ENCODE data around the gene SLC46A1. TPM values are rescaled to one million over a fixed set of nuclear protein-coding genes. Genes with fewer than 3 reads are reported as not detected.
"Not testable (repeated sequence)": the region's sequence is repeated elsewhere in the genome, so short reads cannot be mapped to it uniquely, and the experiment has no call there.

Gene SLC46A1
- total RNA-seq, result 2.8 and 3.1 TPM in 2 replicates

DNA sequence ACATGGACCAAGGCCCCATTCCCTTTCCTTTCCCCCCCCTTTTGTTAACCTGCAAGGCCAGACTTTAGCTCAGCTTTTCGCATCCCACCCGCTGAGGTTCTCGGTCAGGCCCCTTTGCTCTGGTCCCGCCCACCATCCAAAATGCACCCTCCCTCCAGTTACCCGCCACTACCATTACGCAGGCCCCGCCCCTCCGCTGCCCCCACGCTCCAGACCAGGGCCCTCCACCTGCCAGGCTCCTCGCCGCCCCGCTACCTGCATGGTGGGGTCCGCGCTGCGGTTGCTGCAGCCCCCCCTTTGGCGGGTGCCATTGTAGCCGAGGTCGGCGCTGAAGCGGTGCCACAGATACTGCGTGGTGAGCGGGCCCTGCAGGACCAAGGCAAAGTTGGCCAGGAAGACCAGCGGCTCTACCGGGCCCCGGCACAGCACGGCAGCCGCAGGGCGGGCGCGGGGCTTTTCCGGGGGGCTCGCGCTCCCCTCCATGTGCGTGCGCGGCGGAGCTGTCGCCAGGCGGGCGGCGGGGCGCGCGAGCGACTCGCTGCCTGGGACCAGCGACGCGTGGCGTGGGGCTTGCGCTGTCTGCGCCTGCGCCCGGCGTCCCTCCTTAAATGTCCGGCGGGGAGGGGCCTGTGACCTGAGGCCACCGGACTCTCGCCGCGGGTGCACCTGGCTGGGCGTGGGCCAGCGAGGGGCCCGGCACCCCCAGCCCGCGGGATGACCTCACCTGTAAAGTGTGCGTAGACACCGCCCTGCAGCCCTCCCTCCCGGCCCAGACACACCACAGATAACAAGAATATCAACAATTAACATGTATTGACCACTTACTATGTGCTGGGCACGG lies at the start of gene SLC46A1:
Gene SLC46A1 (minus strand): TSS at position 581 of the 841 bp plus-strand sequence. CDS start 98 bp downstream, at position 483.
- intact Hi-C loops (cut with micrococcal nuclease), result no loop called here

DNA sequence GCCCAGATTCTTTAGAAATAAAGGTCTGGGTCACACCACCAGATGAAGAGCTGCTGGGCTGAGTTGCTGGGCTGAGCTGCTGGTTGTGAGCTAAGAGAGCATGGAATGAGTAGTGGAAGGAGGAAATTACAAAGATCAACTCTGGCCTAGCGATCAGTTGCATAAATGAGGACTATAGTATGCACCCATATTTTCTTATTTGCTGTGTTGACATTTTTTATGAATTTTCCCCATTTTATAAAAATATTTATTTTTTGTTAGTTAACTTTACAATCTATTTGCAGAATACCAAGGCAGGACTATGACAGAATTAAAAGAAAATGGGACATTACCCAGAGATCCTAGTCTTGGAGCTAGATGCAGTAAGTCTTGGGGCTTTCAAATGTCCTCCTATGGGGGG lies 43.8 kb upstream of the SLC46A1 start:
- intact Hi-C loops (cut with micrococcal nuclease), result no loop called here

DNA sequence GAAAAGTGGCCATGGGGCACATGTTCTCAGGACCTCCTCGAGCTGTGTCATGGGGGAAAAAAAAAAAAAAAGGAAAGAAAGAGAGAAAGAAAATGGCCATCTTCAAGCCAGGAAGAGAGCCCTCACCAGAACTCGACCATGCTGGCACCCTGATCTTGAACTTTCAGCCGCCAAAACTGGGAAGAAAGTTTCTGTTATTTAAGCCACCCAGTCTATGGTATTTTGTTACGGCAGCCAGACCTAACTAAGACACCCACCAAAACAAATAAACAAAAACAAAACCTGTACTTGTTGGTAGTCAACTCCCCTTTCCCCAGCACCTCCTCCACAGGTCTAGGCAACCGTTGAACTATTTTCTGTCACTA lies 41.4 kb upstream of the SLC46A1 start:
- intact Hi-C loops (cut with micrococcal nuclease), result no loop called here

DNA sequence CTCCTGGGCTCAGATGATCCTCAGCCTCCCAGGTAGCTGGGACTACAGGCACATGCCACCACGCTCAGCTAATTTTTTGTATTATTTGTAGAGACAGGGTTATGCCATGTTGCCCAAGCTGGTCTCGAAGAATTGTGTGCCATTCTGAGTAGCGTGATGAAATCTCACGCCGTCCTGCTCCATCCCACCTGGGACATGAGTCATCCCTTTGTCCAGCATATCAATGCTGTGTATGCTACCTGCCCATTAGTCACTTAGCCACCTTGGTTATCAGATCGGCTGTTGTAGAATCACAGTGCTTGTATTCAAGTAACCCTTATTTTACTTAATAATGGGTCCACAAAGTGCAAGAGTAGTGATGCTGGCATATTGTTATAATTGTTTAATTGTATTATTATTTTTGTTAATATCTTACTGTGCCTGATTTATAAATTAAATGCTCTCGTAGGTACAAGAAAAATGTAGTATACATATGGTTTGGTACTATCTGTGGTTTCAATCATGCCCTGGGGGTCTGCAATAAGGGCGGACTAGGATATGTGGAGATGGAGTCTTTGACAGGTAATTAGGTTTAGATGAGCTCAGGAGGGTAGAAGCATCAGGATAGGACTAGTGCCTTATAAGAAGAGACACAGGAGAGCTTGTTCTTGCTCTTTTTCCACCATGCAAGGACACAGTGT lies 40.8 kb upstream of the SLC46A1 start:
- intact Hi-C loops (cut with micrococcal nuclease), result no loop called here

DNA sequence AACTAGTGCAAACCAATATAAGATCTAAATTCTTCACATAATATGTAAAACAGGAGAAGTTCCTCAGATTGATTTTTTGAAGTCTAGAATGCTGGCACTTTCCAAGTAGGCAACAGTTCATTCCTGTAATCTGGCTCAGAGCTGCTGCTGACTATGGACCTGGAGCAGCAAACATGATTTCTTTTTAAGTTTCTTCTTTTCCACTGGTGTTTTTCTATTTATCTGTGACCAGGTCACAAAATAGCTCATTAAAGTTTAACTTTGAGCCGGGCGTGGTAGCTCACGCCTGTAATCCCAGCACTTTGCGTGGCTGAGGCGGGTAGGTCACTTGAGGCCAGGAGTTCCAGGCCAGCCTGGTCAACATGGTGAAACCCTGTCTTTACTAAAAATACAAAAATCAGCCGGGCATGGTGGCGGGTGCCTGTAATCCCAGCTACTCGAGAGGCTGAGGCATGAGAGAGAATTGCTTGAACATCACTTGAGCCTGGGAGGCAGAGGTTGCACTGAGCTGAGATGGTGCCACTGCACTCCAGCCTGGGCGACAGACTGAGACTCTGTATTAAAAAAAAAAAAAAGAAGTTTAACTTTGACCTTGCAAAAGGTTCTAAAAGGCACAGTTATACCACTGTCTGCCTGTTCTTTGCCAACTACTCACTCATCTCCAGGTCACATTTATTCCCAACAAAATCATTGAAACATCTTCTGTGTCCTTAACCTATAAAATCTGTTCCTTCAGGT lies 38.1 kb upstream of the SLC46A1 start:
- intact Hi-C loops (cut with micrococcal nuclease), result no loop called here

DNA sequence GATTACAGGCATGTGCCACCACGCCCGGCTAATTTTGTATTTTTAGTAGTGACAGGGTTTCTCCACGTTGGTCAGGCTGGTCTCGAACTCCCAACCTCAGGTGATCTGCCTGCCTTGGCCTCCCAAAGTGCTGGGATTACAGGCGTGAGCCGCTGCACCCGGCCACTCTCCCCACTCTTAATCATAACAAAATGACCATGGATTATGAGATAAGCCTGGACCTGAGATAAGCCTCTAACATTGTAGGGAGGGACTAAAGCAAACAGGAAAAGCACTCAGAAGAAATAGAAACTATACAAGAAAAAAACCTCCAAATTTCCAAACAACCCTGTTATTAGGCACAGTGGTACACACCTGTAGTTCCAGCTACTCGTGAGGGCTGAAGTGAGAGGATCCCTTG lies 28.3 kb upstream of the SLC46A1 start:
- intact Hi-C loops (cut with micrococcal nuclease), result not testable (repeated sequence)

DNA sequence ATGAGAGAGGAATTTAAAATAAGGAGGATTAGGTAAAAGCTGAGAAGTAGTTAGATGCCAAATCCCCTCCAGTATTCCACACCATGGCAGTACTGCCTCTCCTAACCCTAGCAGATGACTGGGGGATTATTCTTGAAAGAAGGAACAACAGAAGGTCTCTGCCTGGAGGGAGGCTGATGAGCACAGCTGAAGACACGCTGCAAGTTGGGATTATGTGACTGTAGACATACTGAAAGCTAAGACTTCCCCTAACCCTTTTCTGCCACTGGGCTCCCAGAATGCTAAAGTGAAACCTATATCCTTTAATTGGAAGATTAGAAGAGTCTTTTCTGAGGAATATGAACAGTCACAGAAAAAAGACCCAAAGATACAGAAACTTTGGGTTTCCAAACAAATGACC lies 27.7 kb upstream of the SLC46A1 start:
- intact Hi-C loops (cut with micrococcal nuclease), result no loop called here

DNA sequence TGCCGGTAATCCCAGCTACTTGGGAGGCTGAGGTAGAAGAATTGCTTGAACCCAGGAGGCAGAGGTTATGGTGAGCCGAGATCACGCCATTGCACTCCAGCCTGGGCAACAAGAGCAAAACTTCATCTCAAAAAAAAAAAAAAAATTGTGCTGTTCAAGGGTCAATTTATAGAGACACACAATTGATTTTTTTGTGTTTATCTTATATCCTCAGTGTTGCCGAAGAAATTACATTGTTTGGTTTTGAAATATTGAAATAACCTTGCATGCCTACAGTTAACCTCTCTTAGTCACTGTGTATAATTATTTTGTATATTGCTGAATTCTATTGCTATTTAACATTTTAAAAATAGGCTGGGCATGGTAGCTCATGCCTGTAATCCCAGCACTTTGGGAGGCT lies 22.0 kb upstream of the SLC46A1 start:
- intact Hi-C loops (cut with micrococcal nuclease), result not testable (repeated sequence)

DNA sequence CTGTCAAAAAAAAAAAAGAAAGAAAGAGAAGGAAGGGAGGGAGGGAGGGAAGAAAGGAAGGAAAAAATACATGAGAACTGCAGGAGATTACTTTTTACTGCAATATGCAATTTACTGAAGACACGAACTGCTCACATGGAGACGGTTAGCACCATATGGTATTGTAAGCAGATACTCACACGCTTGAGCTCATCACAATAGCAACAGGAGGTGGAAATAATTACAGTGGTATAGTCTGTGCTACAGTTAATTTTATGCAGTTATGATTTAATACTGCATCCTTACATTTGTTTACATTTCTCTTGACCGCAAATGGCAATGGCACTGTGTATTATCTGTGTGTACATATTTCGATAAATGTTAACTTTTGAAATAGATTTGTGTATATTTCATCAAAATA lies 21.4 kb upstream of the SLC46A1 start:
- intact Hi-C loops (cut with micrococcal nuclease), result no loop called here

DNA sequence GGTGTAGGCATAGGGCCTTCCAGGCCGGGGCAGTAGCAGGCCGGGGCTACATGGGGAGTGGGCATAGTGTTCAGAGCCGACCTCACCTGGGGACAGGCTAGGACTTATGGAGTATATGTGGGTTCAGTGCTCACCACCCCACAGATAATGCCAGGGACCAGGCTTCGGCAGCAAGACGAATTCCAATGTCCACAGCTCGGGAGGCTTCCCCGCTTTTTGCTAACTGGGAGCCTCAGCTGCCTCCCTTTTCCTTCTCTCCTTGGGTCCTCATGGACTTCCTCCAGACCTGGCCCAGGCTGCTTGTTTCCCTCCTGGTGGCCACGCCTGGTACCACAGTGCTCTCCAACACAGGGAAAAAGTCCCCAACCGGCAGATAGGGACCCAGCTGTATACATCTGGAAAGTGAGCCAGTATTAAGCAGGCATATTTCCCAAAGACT lies 20.1 kb upstream of the SLC46A1 start:
- intact Hi-C loops (cut with micrococcal nuclease), result no loop called here

DNA sequence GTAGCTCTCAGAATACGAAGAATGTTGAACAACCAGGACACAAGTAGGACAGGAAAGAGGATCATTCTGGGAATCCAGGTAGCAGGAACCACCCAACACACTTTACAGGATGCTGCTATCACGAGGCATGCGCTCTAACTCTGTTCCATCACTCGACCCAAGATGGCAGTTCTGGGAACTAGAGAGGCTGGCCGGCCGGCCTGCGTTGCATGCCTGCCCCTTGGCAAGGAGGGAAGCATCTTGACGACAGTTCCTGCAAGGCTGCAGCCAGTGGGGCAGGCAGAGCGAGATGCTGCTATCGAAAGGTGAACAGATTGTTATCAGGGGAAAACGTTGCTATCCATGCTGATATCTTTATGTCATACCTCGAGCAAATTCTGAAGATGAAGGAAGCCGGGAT lies 19.2 kb upstream of the SLC46A1 start:
- intact Hi-C loops (cut with micrococcal nuclease), result no loop called here

DNA sequence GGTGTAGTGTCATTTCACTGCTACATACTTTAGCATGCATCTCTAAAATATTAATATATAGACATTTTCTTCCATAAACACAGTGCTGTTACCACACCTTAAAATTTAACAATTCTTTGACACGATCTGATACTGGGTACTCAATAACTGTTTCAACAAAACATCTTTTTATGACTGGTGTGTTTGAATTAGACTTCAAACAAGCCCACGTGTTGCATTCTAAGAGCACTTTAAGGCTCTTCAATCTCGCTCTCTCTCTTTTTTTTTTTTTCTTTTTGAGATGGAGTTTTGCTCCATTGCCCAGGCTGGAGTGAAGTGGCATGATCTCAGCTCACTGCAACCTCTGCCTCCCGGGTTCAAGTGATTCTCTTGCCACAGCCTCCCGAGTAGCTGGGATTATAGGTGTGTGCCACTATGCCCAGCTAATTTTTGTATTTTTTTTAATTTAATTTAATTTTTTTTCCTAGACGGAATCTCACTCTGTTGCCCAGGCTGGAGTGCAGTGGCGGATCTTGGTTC lies 15.8 kb upstream of the SLC46A1 start:
- intact Hi-C loops (cut with micrococcal nuclease), result no loop called here

DNA sequence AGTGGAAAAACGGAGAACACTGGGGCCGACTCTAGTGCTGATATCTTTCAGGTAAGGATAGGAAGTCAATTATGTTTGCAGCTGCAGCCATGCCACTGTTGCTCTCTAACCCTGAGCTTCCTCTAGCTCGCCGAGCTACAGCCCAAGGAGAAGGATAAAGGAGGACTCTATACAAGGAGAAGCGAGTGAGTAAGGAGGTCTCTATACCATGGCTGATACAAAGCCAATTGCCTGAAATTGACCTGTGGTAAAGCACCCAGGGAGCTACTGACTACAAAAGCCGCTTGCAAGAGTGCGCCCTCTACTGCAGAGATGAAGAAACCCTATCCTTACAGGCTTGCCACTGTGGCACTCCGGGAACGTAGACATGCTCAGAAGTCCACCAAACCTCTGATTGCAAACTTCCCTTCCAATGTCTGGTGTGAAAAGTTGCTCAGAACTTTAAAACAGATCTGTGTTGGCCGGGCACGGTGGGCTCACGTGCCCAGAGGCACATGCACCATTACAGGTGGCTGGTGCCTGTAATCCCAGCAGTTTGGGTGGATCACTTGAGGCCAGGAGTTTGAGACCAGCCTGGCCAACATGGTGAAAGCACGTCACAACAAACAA lies 10.8 kb upstream of the SLC46A1 start:
- intact Hi-C loops (cut with micrococcal nuclease), result no loop called here

DNA sequence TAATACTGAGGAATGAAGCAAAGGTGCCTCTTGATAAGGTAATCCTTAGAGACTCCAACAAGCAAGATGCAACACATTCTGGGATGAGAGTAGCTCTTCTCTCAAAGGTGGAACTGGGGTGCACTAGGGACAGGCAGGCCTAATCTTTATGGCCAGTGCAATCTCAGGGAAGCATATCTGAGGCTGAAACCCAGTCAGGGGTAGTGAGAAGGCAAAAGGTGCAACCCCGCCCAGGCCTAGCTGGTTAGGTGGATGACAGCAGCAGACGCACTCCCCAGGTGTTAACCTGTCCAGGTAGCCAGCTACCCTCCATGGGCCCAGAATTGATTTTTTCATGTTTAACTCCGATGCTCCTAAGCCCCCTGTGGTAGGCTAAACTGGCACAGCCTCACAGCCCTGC lies 9.9 kb upstream of the SLC46A1 start:
- intact Hi-C loops (cut with micrococcal nuclease), result no loop called here

DNA sequence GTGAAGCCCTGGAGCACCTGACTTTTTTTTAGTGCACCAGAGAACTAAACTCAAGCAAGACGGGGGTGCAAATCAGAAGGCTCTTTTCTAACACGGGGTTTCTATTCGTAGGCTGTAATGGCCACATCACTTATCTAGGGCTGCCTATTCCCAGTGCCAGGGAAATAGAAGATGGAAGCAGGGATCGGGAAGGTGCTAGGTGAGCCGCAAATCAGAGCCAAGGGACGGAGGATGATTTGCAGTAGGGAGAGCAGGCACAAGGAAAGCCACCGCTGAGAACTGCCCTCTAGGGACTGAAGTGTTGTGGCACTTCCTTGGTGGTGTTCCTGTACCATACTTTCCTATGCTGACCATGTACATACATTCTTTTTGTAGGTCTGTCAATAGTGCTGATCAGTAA lies 7.8 kb upstream of the SLC46A1 start:
- intact Hi-C loops (cut with micrococcal nuclease), result no loop called here

DNA sequence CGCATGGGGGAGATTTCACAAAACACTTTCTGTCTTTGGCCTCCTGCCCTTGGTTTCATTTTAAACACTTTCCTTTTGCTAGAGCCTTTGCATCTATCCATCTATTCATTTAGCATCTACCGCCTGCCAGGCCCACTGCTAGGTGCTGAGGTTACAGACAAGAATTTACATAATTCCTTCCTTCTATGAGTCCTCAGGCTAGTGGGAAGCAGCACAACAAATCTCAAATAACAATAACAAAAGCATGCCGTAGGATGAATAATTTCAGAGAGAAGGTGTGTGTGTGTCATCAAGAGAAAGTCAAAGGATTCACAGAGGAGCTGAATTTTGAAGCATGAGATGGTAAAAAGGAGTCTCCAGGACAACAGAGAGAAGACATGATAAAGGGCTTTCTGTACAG lies 6.1 kb upstream of the SLC46A1 start:
- intact Hi-C loops (cut with micrococcal nuclease), result no loop called here

DNA sequence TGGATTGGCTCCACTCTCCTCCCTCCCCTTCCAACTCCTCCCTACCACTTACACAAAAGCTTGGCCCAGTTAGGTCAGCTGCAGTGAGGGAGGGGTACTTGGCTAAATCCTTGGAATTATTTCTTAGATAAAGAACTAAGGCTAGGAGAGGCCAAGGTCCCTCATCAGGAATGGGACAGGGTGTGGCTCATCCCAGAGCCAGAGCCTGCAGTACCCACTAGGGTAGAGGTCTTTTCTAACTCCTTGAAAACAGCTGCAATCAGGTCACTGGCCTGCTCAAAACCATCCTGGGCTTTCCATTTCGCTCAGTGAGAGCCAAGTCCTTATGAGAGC lies 1.9 kb upstream of the SLC46A1 start:
- intact Hi-C loops (cut with micrococcal nuclease), result no loop called here

DNA sequence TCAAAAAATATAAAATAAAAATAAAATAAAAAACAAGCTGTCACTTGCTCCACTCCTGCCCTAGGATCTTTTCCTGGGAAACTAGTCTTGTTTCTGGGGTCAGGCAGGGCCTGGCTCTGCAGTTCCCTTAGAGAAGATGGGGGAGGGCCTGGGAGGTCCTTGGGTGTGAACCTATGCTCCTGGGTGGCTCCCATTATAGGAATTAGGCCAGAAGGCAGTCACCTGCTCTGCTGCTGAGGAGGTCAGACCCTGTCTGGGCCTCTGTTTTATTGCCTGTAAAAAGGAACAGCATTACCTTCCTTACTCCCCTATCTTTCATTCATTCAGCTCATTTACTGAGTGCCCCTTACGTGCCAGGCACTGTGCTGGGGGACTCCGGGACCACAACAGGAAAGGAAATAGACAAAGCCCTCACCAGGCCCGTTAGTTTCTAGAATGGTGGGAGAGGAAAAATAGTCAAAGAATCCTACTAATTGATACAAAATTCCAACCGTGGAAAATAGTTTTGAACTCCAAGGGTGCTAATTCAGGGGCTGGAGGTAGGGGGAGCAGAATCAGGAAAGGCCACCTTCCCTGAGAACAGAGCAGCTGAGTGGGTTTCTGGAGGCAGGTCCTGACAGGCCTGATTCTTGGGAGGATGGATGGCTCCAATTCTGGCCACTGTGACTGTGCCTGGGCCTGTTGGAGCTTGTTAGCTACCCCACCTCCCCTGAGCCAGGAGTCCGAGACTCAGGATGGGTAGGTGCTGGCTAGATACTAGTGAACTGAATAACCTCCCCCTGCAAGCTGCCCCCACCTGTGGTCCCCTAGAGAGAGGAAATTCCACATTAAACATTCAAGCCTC lies 1.3 kb upstream of the SLC46A1 start:
- intact Hi-C loops (cut with micrococcal nuclease), result no loop called here

DNA sequence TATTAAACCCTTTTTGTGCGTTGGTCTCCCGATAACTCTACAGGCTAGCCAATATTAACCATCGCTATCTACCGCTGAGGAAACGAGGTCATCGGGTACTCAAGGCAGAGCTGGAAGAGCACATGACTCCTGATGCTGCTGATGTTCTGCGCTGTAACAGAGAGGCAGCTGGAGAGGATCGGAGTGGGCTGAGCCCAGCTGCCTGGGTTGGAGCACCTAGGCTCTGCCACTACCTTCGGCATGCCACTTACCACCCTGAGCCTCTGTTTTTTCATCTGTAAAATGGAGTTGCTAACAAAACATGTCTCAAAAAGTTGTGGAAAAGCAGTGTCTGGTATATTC lies 432 bp upstream of the SLC46A1 start:
- intact Hi-C loops (cut with micrococcal nuclease), result no loop called here

DNA sequence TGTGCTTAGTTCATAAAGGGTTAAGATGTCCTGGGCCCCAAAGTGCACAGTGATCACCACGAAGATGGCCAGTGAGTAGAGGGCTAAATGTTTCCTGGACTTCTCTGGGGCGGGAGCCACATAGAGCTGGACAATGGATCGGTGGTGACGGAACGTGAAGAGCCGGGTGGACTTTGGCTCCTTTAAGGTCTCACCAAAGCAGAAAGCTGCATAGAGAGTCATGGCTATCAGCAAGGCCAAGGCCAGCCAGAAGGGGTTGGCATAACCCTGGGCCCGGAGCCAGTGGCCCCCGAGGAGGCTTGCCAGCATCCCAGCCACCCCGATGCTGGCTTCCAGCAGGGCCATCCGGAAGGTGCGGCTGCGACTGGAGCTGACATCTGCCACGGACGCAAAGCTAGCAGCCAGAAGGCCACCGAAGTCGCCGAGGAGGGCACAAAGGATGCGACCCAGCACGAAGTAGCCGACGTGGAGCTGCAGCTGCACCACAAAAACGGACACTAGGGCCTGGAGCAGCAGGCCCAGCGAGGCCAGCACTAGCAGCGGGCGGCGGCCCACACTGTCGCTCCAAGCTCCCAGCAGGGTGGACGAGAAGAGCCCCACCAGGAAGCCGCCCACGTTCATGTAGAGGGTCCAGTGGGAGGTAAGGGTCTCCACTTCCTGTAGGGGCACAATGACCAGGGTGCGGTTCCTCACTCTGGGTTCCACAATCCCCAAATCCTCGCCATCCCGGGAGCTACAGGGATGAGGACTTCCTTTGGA lies 1.0 kb downstream of the SLC46A1 start:
- intact Hi-C loops (cut with micrococcal nuclease), result no loop called here
